HUDEP-2 (cell line): Measurements from ENCODE around the gene CTPS1.

Experiments
- DNase-seq, 76 experiments: peaks; one replicate each; lab custom pipeline; 2025; ENCODE audit not compliant: unreplicated experiment in 76 of 76; lab: John Stamatoyannopoulos, UW

The CTPS1 gene

GRCh38 chr1:40965531-40965930, 14.0 kb upstream of the CTPS1 start:
- no peak for DNase-seq

GRCh38 chr1:40966417-40966816, 13.1 kb upstream of the CTPS1 start:
- DNase-seq, result no peak

GRCh38 chr1:40969445-40969844, 10.1 kb upstream of the CTPS1 start:
- DNase-seq, result no peak

- DNase-seq, result no peak
Measured at GRCh38 chr1:40971966-40972365, 7.5 kb upstream of the CTPS1 start.

GRCh38 chr1:40973912-40974311, 5.6 kb upstream of the CTPS1 start:
- no peak for DNase-seq

GRCh38 chr1:40974945-40975344, 4.6 kb upstream of the CTPS1 start:
- DNase-seq, result peak in 31 of 76 experiments; percentile 1 to 72 (median 32)

GRCh38 chr1:40976952-40977690, 2.4 kb upstream of the CTPS1 start:
- no peak for DNase-seq

- no peak for DNase-seq
Measured at GRCh38 chr1:40977716-40978115, 1.8 kb upstream of the CTPS1 start.

GRCh38 chr1:40978886-40979240, 633 bp upstream of the CTPS1 start:
- DNase-seq, result no peak

- peak in 2 of 76 experiments; percentile 38 to 40 for DNase-seq
Measured at GRCh38 chr1:40980068-40980452, 564 bp downstream of the CTPS1 start.

- DNase-seq, result peak in 23 of 76 experiments; percentile 1 to 34 (median 8)
Measured at GRCh38 chr1:40980453-40981121, 1.1 kb downstream of the CTPS1 start.

GRCh38 chr1:40981691-40982448, 2.4 kb downstream of the CTPS1 start:
- DNase-seq, result peak in 9 of 76 experiments; percentile 0 to 17 (median 6)

- DNase-seq, result no peak
Measured at GRCh38 chr1:40982721-40983120, 3.2 kb downstream of the CTPS1 start.

- no peak for DNase-seq
Measured at GRCh38 chr1:40983286-40983685, 3.8 kb downstream of the CTPS1 start.

- no peak for DNase-seq
Measured at GRCh38 chr1:40984066-40984465, 4.6 kb downstream of the CTPS1 start.

- no peak for DNase-seq
Measured at GRCh38 chr1:40984531-40984930, 5.0 kb downstream of the CTPS1 start.

- DNase-seq, result no peak
Measured at GRCh38 chr1:40985161-40985560, 5.7 kb downstream of the CTPS1 start.

GRCh38 chr1:40985875-40986274, 6.4 kb downstream of the CTPS1 start:
- no peak for DNase-seq

GRCh38 chr1:40986328-40986783, 6.9 kb downstream of the CTPS1 start:
- no peak for DNase-seq

GRCh38 chr1:40986956-40987355, 7.5 kb downstream of the CTPS1 start:
- DNase-seq, result no peak

- no peak for DNase-seq
Measured at GRCh38 chr1:40987439-40988276, 8.2 kb downstream of the CTPS1 start.
